DND-41 (cell line): ENCODE data around the gene BTBD2.

Experiments used
- CTCF ChIP-seq: IDR thresholded peaks from 2 replicates; pipeline ENCODE4 v1.5.1; 2012; ENCODE audit warnings: borderline replicate concordance, low read length, moderate library complexity, mild to moderate bottlenecking; ENCODE audit not compliant: poor library complexity, severe bottlenecking; ENCODE audit errors: extremely low read depth
- EZH2 ChIP-seq: IDR thresholded peaks from 3 replicates; pipeline ENCODE4 v1.6.1; 2012; ENCODE audit warnings: borderline replicate concordance, low read depth, mild to moderate bottlenecking, moderate library complexity, low read length, inconsistent platforms; ENCODE audit not compliant: severe bottlenecking

GRCh38 chr19:1974381-1975161, 40.9 kb downstream of the BTBD2 start:
- TF ChIP-seq CTCF (no peak), EZH2 (no peak)
